Fibroblast of mammary gland (primary cell): Measurements from ENCODE around the gene CDK18.

Experiments used
- DNase-seq: peaks from one replicate; pipeline ENCODE4 v3.0.0-alpha.2; 2010; ENCODE audit warnings: low read depth
- H3K4me3 ChIP-seq: 2 replicates; pipeline ENCODE4 v1.5.1; 2011; ENCODE audit warnings: low read depth, mild to moderate bottlenecking, low read length, moderate library complexity; ENCODE audit not compliant: control insufficient read depth
- CTCF ChIP-seq: conservative IDR thresholded peaks from 2 replicates; pipeline ENCODE4 v1.5.1; 2011; ENCODE audit warnings: low read depth, low read length, inconsistent platforms; ENCODE audit not compliant: control insufficient read depth, insufficient read depth

The CDK18 gene

GRCh38 chr1:205545991-205546390, 41.5 kb downstream of the CDK18 start:
- TF ChIP-seq CTCF = no peak
- no peak overlapping the region for H3K4me3 ChIP-seq
- no peak for DNase-seq

- TF ChIP-seq CTCF = no peak
- H3K4me3 ChIP-seq = no peak overlapping the region
- no peak for DNase-seq
Measured at GRCh38 chr1:205546541-205546940, 42.1 kb downstream of the CDK18 start.

GRCh38 chr1:205547936-205548827, 43.7 kb downstream of the CDK18 start:
- no peak for TF ChIP-seq CTCF
- no peak overlapping the region for H3K4me3 ChIP-seq
- DNase-seq = no peak

GRCh38 chr1:205554026-205554811, 49.8 kb downstream of the CDK18 start:
- no peak for TF ChIP-seq CTCF
- no peak overlapping the region for H3K4me3 ChIP-seq
- DNase-seq = no peak

GRCh38 chr1:205561501-205562203, 57.2 kb downstream of the CDK18 start:
- no peak for TF ChIP-seq CTCF
- no peak overlapping the region for H3K4me3 ChIP-seq
- DNase-seq = no peak

- no peak overlapping the region for H3K4me3 ChIP-seq
Measured at GRCh38 chr1:205563927-205564441, 59.5 kb downstream of the CDK18 start.

More at GRCh38 chr1:205563927-205564441, 59.5 kb downstream of the CDK18 start:
- no peak for DNase-seq
- no peak for TF ChIP-seq CTCF
